AG10803 (cell line): ENCODE measurements around the gene TMEM100.

Experiments used
- DNase-seq: peaks from one replicate; pipeline ENCODE4 v3.0.0; 2010; ENCODE audit warnings: low read depth
- H3K4me3 ChIP-seq: 2 replicates; pipeline ENCODE4 v1.5.1; 2011; ENCODE audit warnings: mild to moderate bottlenecking, low read length, control low read depth
- CTCF ChIP-seq: conservative IDR thresholded peaks from 2 replicates; pipeline ENCODE4 v1.5.1; 2011; ENCODE audit warnings: mild to moderate bottlenecking, low read length, control low read depth, inconsistent platforms

Gene TMEM100

GRCh38 chr17:55727920-55728319 is 5.3 kb upstream of the TMEM100 start:
- no peak for TF ChIP-seq CTCF
- no peak overlapping the region for H3K4me3 ChIP-seq
- no peak for DNase-seq

- no peak overlapping the region for H3K4me3 ChIP-seq
- no peak for DNase-seq
- no peak for TF ChIP-seq CTCF
These were observed 4.6 kb upstream of the TMEM100 start for GRCh38 chr17:55727275-55727674.

GRCh38 chr17:55726440-55726839 is 3.8 kb upstream of the TMEM100 start:
- no peak overlapping the region for H3K4me3 ChIP-seq
- peak; percentile 98 for DNase-seq
- no peak for TF ChIP-seq CTCF

GRCh38 chr17:55723488-55723848 is 804 bp upstream of the TMEM100 start:
- H3K4me3 ChIP-seq = no peak overlapping the region
- no peak for DNase-seq
- TF ChIP-seq CTCF = no peak

GRCh38 chr17:55722016-55722736 is 488 bp downstream of the TMEM100 start:
- H3K4me3 ChIP-seq = peak overlapping the region; percentile 39
- DNase-seq = no peak

GRCh38 chr17:55720919-55721836 is 1.5 kb downstream of the TMEM100 start:
- TF ChIP-seq CTCF = no peak
- no peak overlapping the region for H3K4me3 ChIP-seq
- DNase-seq = no peak

More at GRCh38 chr17:55722016-55722736, 488 bp downstream of the TMEM100 start:
- no peak for TF ChIP-seq CTCF
